AG09309 (cell line): ENCODE data around the gene RASSF6.

Experiments used
- DNase-seq: peaks from one replicate; pipeline ENCODE4 v3.0.0-alpha.2; 2010; ENCODE audit warnings: low read depth
- H3K4me3 ChIP-seq: 2 replicates; pipeline ENCODE4 v1.5.1; 2011; ENCODE audit warnings: mild to moderate bottlenecking, low read depth, low read length, moderate library complexity; ENCODE audit not compliant: control insufficient read depth
- TF ChIP-seq, protein P1 (sequence below): IDR thresholded peaks from 2 replicates; pipeline ENCODE4 v1.5.1; 2011; ENCODE audit warnings: mild to moderate bottlenecking, low read depth, low read length, inconsistent platforms; ENCODE audit not compliant: insufficient read depth, control insufficient read depth; ENCODE audit errors: missing control alignments

RASSF6 gene

GRCh38 chr4:73593631-73594241 is 26.5 kb downstream of the RASSF6 start:
- no peak overlapping the region for H3K4me3 ChIP-seq
- TF ChIP-seq, protein P1, sequence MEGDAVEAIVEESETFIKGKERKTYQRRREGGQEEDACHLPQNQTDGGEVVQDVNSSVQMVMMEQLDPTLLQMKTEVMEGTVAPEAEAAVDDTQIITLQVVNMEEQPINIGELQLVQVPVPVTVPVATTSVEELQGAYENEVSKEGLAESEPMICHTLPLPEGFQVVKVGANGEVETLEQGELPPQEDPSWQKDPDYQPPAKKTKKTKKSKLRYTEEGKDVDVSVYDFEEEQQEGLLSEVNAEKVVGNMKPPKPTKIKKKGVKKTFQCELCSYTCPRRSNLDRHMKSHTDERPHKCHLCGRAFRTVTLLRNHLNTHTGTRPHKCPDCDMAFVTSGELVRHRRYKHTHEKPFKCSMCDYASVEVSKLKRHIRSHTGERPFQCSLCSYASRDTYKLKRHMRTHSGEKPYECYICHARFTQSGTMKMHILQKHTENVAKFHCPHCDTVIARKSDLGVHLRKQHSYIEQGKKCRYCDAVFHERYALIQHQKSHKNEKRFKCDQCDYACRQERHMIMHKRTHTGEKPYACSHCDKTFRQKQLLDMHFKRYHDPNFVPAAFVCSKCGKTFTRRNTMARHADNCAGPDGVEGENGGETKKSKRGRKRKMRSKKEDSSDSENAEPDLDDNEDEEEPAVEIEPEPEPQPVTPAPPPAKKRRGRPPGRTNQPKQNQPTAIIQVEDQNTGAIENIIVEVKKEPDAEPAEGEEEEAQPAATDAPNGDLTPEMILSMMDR, result peak; percentile 48
- DNase-seq, result no peak

DNA sequence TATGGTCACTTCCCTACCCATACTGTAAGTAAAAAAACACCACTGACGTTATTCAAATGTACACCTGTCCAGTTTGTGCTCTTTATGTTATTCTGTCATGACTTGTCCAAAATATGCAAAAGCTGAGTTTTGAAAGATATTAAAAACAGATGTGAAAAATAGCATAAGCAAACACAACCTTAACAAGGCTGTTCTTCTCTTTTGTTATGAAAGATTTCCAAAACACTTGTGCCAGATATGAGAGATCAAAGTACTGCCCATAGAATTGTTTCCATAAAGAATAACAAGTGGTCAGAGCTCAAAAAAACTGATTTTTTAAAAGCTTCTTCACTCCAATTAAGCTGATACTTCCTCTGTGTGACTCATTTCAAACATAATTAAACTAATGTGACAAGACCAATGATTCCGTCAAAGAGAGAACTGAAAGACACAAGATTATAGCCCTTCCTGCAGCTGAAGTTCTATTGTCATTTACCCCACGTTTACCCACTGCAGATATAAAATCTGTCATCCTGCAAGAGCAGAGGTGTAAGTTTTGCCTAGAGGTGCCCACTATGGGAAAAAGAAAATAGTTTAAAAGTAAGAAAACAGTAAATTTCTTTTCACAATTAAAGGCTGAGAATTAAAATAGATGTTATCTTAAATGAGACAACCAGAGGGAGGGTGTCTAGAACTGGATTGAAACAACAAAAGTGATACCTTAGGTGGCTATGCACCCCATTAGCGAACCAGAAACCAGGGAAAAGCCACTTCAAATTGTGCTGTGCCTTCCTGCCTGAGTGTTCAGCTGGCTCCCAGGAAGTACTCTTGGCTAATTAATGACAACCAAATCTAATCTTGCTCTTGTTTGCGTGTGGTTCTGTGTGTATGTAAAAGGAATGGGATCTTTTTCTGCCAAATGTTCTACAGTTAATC is 30.1 kb downstream of the RASSF6 start:
- DNase-seq, result no peak
- no peak overlapping the region for H3K4me3 ChIP-seq
- TF ChIP-seq, protein P1, result no peak

DNA sequence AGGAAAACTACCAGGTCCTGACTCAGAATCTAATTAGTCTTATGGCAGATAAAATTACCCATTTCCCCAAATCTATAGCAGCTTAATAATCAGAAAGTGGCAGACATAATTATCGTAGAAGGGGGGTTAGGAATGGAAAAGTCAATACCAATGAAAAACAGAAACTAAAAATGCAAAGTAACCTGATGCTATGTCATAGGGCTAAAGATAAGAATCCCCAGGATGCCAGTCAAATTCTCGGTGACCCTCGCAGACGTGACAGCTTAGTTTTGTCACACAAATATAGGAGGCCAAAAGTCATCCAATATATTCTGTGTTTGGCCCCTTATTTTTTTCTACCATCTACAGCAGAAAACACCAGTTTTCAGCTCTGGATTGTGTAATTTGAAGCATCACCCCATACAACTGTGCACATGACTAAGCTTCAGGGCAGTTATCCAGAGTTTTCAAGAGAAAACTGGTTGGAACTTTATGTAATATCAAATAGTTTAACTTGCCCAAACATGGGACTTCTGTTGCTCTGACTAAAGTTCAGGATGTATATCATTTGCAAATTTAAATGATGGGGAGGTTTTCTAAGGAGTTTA is 30.9 kb downstream of the RASSF6 start:
- TF ChIP-seq, protein P1, result no peak
- DNase-seq, result peak; percentile 47
- no peak overlapping the region for H3K4me3 ChIP-seq

DNA sequence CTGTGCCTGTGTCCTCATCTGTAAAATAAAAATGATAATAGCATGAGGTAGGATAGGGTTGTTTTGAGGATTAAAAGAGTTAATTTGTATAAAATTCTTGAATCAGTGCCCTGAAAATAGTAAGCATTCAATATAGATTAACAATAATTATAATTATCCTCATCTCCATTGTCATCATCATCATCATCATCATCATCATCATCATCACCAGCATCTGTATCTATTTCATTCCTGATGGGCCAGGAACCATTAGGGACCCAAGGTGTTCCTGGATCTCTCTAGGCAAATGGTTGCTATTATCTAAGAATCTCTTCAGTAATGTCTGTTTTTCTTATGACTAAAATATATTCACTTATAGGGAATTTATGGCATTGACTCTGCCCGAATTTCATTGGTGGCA is 31.6 kb downstream of the RASSF6 start:
- DNase-seq, result no peak
- TF ChIP-seq, protein P1, result no peak
- H3K4me3 ChIP-seq, result no peak overlapping the region

- DNase-seq, result no peak
- no peak overlapping the region for H3K4me3 ChIP-seq
- TF ChIP-seq, protein P1, result no peak
Measured at GRCh38 chr4:73586666-73587065, 33.6 kb downstream of the RASSF6 start.

DNA sequence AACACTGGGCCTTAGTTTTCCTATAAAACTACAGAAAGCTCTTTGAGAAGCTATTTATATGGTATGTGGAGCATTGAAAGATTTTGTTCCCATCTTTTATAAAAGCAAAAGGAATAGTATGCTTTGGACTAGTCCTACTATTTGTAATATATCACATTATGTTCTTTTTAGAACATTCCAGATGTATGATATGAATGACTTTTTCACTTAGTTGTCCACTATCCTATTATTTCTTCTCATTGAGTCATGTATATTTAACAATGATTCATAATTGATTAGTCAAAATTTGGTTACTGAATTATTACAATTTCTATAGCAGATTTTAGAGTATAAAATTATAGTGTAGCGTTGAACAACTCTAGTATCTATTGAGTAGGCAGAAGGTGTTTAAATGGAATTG is 34.2 kb downstream of the RASSF6 start:
- TF ChIP-seq, protein P1, result no peak

More for the DNA sequence above, 34.2 kb downstream of the RASSF6 start:
- DNase-seq, result no peak
- no peak overlapping the region for H3K4me3 ChIP-seq
